ENCODE results near the gene CGREF1. TPM values are rescaled to one million over a fixed set of nuclear protein-coding genes. Genes with fewer than 3 reads are reported as not detected.
"Not testable (repeated sequence)": the region's sequence is repeated elsewhere in the genome, so short reads cannot be mapped to it uniquely, and the experiment has no call there.

CGREF1 gene
- total RNA-seq, 3 donors from 2014 or later, result 2.6 to 7.3 (median 2.7) TPM

GRCh38 chr2:27130396-27130795 is 11.5 kb upstream of the CGREF1 start:
- H3K4me1 Mint-ChIP-seq (ENCODE audit: low read depth), result peaks cover 21% of the 10 kb centered on the region
- H3K4me3 Mint-ChIP-seq, result no peak overlapping the region
- H3K36me3 Mint-ChIP-seq (ENCODE audit: insufficient read depth), result peaks cover 15% of the 10 kb centered on the region

GRCh38 chr2:27128668-27129571 is 10.0 kb upstream of the CGREF1 start:
- Mint-ChIP-seq H3K27me3 (ENCODE audit: low read depth) (no peaks in the 10 kb centered on the region), H3K4me3 (no peak overlapping the region), H3K36me3 (ENCODE audit: insufficient read depth) (peaks cover 15% of the 10 kb centered on the region), H3K9me3 (no peaks in the 10 kb centered on the region), H3K4me1 (ENCODE audit: low read depth) (peaks cover 20% of the 10 kb centered on the region)
- ATAC-seq (no peak), DNase-seq (no peak)

More at GRCh38 chr2:27130396-27130795, 11.5 kb upstream of the CGREF1 start:
- ATAC-seq (no peak), DNase-seq (no peak)
- Mint-ChIP-seq H3K27me3 (ENCODE audit: low read depth) (no peaks in the 10 kb centered on the region), H3K9me3 (no peaks in the 10 kb centered on the region)

DNA sequence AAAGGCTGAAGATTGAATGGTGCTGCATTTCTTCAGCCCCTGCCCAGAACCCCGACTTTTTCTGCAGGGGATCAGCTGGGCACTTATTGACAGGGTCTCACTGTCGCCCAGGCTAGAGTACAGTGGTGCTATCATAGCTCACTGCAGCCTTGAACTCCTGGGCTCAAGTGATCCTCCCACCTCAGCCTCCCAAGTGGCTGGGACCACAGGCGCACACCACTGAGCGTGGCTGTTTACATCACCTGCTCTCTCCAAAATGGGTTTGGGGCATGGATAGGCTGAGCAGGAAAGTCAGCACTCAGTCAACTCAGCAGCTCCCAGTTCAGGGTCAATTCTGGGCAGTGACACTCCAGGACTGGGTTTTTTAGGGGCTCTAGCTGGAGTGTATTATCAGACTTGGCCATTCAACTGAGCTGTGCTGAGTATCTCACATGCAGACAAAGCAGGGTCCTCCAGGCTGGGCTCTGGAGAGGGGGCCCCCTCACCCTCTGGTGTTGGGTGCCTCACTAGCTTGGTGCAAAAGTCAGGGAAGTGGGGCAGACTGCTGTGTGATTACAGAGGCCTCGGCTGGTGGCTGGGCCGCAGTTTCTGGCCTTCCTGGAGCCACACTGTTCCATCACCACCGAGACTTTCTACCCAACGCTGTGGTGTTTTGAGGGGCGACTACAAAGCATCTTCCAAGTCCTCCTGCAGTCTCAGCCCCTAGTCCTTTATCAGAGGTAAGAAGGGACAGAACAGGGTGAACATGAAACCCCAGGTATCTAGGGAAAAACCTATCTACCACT is 9.1 kb upstream of the CGREF1 start:
- no peak for DNase-seq
- H3K36me3 Mint-ChIP-seq (ENCODE audit: insufficient read depth), result peaks cover 15% of the 10 kb centered on the region
- no peak overlapping the region for H3K4me3 Mint-ChIP-seq
- H3K27me3 Mint-ChIP-seq (ENCODE audit: low read depth), result no peaks in the 10 kb centered on the region
- H3K4me1 Mint-ChIP-seq (ENCODE audit: low read depth), result peaks cover 17% of the 10 kb centered on the region
- ATAC-seq, result no peak
- H3K9me3 Mint-ChIP-seq, result no peaks in the 10 kb centered on the region

- H3K4me1 Mint-ChIP-seq (ENCODE audit: low read depth), result peaks cover 15% of the 10 kb centered on the region
- no peaks in the 10 kb centered on the region for H3K9me3 Mint-ChIP-seq
- H3K36me3 Mint-ChIP-seq (ENCODE audit: insufficient read depth), result peaks cover 13% of the 10 kb centered on the region
- DNase-seq (no peak), ATAC-seq (no peak)
- H3K27me3 Mint-ChIP-seq (ENCODE audit: low read depth), result no peaks in the 10 kb centered on the region
- no peak overlapping the region for H3K4me3 Mint-ChIP-seq
Observed at GRCh38 chr2:27126252-27126710, 7.4 kb upstream of the CGREF1 start.

DNA sequence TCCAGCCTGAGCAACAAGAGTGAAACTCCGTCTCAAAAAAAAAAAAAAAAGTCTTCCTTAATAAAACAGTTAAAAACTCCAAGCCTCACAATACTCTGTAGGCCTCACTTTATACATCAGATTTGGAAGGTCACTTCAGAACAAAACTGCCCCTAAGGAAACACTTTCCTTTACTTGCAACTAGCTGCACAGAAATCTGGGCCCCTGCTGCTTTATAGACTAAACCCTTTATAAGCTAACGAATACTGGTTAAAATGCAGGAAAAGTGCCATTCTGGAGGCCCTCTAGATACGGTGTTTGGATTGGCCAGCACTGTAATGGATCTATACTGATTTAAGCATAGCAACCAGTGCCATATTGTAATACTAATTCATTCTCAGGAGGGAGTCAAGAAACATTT is 6.2 kb upstream of the CGREF1 start:
- H3K9me3 Mint-ChIP-seq, result no peaks in the 10 kb centered on the region

DNA sequence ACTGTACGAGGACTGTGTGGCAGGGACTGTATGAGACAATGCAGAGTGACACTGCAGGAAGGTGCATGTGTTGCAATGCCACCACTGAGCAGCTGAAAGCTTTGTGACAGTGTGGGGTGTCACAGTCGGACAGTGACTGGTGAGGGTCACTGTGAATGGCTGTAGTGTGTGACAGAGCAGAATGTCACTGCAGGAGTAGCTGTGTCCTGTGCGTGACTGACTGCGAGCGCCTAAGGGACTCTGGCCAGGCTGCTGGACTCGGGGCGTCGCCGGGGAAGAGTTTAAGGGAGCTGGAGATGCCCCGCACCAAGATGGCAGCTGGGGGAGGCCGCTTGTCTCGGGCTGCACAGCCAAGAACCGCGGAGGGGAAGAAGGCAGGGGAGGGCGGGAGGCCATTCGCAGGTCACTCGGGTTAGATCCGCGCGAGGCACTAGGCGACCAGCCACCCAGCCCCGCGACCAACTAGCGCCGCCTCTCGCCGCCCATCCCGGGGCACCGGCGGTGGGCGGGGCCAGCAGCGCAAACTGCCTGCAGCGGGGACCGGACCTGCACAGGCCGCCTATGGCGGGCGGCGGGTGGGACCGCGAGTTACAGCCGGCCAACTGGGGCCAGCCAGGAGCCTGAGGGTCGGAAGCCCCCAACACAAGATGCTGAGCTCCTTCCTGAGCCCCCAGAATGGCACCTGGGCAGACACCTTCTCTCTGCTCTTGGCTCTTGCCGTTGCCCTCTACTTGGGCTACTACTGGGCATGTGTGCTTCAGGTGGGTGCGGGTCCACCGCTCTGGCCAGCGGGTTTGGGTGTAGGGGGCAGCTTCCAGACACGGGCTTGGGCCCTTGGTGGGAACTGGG is 4.6 kb upstream of the CGREF1 start, which contains the start of gene ABHD1:
TSS of gene ABHD1 (plus strand) at position 514 of the 849 bp plus-strand sequence. CDS start at position 648, 134 bp downstream.
- no peaks in the 10 kb centered on the region for H3K9me3 Mint-ChIP-seq
- H3K4me3 Mint-ChIP-seq, result peak within 1 kb of the TSS; percentile 85
- H3K4me1 Mint-ChIP-seq (ENCODE audit: low read depth), result peaks cover 20% of the 10 kb centered on the region
- H3K27me3 Mint-ChIP-seq (ENCODE audit: low read depth), result peaks cover 18% of the 10 kb centered on the region
- no peaks in the 10 kb centered on the region for H3K36me3 Mint-ChIP-seq (ENCODE audit: insufficient read depth)
- ATAC-seq (peak; percentile 87 to 91), DNase-seq (peak; percentile 49)

More for the DNA sequence above, 6.2 kb upstream of the CGREF1 start:
- ATAC-seq (no peak), DNase-seq (no peak)
- Mint-ChIP-seq H3K4me3 (no peak overlapping the region), H3K36me3 (ENCODE audit: insufficient read depth) (peaks cover 5% of the 10 kb centered on the region), H3K4me1 (ENCODE audit: low read depth) (peaks cover 14% of the 10 kb centered on the region), H3K27me3 (ENCODE audit: low read depth) (peaks cover 6% of the 10 kb centered on the region)

DNA sequence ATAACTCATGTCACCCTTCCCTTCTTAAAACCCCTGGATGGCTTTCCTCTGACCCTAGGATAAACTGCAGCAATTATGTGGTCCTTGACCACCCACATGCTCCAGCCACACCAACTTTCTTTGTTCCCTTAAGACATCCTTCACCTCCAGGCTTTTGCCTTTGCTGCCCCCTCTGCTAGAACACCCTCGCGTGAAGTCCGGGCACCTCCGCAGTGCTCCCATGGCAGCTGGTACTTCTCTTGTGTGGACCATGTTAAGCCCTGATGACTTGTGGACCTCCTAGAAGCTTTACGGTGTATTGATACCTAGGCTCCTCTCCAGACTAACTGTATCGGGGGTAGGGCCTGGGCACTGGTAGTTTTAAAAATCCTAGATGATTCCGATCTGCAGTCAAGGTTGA is 3.9 kb upstream of the CGREF1 start:
- H3K9me3 Mint-ChIP-seq, result no peaks in the 10 kb centered on the region
- peaks cover 23% of the 10 kb centered on the region for H3K4me1 Mint-ChIP-seq (ENCODE audit: low read depth)
- DNase-seq (no peak), ATAC-seq (no peak)
- no peaks in the 10 kb centered on the region for H3K36me3 Mint-ChIP-seq (ENCODE audit: insufficient read depth)
- peaks cover 25% of the 10 kb centered on the region for H3K27me3 Mint-ChIP-seq (ENCODE audit: low read depth)
- peak overlapping the region; percentile 85 for H3K4me3 Mint-ChIP-seq

DNA sequence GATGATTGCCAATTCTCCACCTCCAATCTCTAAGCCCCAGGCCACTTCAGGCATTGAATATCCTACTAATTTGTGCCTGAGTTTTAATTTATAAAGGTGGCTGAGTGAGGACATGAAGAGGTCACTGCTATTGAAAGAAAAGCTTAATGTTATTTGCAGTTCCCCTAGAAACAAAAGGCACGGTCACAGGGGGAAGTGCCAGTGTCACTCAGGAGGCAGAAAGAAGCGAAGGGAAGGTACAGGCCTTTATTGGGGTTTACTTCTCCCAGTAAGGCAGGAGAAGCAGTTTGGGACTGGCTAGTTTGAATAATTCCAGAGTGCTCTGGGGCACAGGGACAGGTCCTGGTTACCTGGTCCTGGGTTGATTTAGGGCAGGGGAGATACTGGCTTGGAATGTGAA is 3.0 kb upstream of the CGREF1 start:
- Mint-ChIP-seq H3K36me3 (ENCODE audit: insufficient read depth) (no peaks in the 10 kb centered on the region), H3K4me1 (ENCODE audit: low read depth) (peaks cover 23% of the 10 kb centered on the region), H3K9me3 (no peaks in the 10 kb centered on the region), H3K27me3 (ENCODE audit: low read depth) (peaks cover 30% of the 10 kb centered on the region), H3K4me3 (peak overlapping the region; percentile 85)
- ATAC-seq, result no peak
- no peak for DNase-seq

DNA sequence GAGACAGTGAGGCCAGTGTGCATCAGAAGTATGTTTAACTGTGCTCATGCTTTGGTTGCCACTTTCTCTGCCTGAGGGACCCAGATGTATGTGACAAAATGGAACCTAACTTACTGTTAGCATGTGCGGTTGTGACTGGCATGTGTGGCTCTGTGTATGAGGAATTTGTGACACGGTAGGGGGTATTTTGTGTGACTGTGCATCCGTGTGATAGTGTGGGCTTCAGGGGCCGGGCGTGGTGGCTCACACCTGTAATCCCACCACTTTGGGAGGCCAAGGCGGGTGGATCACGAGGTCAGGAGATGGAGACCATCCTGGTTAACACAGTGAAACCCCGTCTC is 372 bp upstream of the CGREF1 start:
- DNase-seq; H3K9me3 Mint-ChIP-seq; ATAC-seq; H3K36me3 Mint-ChIP-seq (ENCODE audit: insufficient read depth): not testable (repeated sequence)
- Mint-ChIP-seq H3K4me1 (ENCODE audit: low read depth) (peaks cover 23% of the 10 kb centered on the region), H3K4me3 (peak overlapping the region; percentile 77), H3K27me3 (ENCODE audit: low read depth) (peaks cover 32% of the 10 kb centered on the region)

DNA sequence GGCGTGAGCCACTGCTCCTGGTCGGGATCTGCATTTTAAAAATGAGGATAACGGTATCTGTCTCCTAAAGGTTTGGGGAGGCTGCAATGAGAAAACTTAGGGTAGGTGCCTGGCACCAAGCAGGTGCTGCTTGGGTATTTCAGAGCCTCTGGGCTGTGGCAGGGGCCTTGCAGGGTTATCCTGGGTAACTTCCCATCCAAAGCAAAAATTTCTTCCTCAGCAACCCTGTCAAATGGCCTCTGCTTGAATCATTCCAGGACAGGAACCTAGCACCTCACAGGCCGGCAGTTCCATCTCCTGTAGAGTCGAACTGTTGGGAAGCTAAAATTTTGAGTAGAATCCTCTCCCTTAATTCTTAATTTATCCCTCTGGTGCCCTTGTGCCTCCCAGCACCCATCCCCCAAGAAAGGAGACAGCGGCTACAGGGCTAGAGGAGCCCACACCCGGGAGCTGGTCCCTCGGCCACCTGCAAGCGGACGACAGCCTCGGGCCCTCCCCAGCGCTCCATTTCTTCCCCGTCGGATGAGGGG is 868 bp downstream of the CGREF1 start:
- peaks cover 32% of the 10 kb centered on the region for H3K27me3 Mint-ChIP-seq (ENCODE audit: low read depth)
- ATAC-seq, result no peak
- no peak for DNase-seq
- no peaks in the 10 kb centered on the region for H3K36me3 Mint-ChIP-seq (ENCODE audit: insufficient read depth)
- H3K4me3 Mint-ChIP-seq, result peak overlapping the region; percentile 54
- no peaks in the 10 kb centered on the region for H3K9me3 Mint-ChIP-seq
- peaks cover 16% of the 10 kb centered on the region for H3K4me1 Mint-ChIP-seq (ENCODE audit: low read depth)

DNA sequence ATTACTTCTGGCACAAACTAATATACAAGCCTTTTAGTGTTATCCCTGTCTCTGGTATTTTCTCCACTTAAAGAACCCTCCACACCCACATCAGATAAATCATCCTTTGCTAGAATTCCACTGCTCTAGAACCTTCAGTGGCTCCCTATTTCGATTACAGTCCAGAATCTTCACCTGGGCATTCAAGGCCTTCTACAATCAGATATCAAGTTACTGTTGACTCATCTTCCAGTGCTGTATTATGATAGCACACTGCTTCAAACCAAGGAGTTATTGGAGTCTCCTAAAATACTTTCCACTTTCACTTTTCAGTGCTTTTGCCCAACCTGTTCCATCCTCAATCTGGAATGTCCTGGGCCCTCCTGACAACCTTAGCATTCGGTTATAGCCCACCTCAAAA is 3.4 kb downstream of the CGREF1 start:
- Mint-ChIP-seq H3K27me3 (ENCODE audit: low read depth) (peaks cover 29% of the 10 kb centered on the region), H3K4me3 (no peak overlapping the region), H3K36me3 (ENCODE audit: insufficient read depth) (no peaks in the 10 kb centered on the region), H3K4me1 (ENCODE audit: low read depth) (peaks cover 10% of the 10 kb centered on the region), H3K9me3 (no peaks in the 10 kb centered on the region)
- DNase-seq (no peak), ATAC-seq (no peak)

DNA sequence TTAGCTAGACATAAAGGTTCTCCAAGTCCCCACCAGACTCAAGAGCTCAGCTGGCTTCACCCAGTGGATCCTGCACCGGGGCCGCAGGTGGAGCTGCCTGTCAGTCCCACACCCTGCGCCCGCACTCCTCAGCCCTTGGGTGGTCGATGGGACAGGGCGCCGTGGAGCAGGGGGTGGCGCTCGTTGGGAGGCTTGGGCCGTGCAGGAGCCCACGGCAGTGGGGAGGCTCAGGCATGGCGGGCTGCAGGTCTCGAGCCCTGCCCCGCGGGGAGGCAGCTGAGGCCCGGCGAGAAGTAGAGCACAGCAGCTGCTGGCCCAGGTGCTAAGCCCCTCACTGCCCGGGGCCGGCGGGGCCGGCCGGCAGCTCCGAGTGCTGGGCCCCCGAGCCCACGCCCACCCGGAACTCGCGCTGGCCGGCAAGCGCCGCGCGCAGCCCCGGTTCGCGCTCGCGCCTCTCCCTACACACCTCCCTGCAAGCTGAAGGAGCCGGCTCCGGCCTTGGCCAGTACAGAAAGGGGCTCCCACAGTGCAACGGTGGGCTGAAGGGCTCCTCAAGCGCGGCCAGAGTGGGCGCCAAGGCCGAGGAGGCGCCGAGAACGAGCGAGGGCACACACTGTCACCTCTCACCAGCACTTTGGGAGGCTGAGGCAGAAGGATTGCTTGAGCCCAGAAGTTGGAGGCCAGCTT is 7.4 kb downstream of the CGREF1 start:
- H3K9me3 Mint-ChIP-seq; H3K4me3 Mint-ChIP-seq; H3K4me1 Mint-ChIP-seq (ENCODE audit: low read depth); ATAC-seq; H3K27me3 Mint-ChIP-seq (ENCODE audit: low read depth); H3K36me3 Mint-ChIP-seq (ENCODE audit: insufficient read depth); DNase-seq: not testable (repeated sequence)

GRCh38 chr2:27110603-27111352 is 8.2 kb downstream of the CGREF1 start:
- H3K4me1 Mint-ChIP-seq (ENCODE audit: low read depth); H3K36me3 Mint-ChIP-seq (ENCODE audit: insufficient read depth); ATAC-seq; H3K9me3 Mint-ChIP-seq; H3K4me3 Mint-ChIP-seq; DNase-seq; H3K27me3 Mint-ChIP-seq (ENCODE audit: low read depth): not testable (repeated sequence)

Measured in activated T-cell treated with anti-CD3 and anti-CD28 coated beads, Interleukin-2, amount 50 U/mL, for 4 hours (primary cell).